COLO668 (cell line): ENCODE data around the gene THSD8.

Experiments
- DNase-seq: peaks from one replicate; lab custom pipeline; 2025; ENCODE audit not compliant: unreplicated experiment; lab: John Stamatoyannopoulos, UW

THSD8 gene

GRCh38 chr19:12801466-12802266 is at the start of gene THSD8, which contains the start of gene PRDX2:
Gene THSD8 (plus strand): TSS chr19:12802069. CDS start chr19:12802072, 3 bp downstream.
Gene PRDX2 (minus strand): TSS chr19:12801800. CDS start chr19:12801261, 539 bp downstream.
- peak; percentile 95 for DNase-seq

- DNase-seq = no peak
Observed at GRCh38 chr19:12754465-12755196, 47.2 kb upstream of the THSD8 start.

- no peak for DNase-seq
Observed at GRCh38 chr19:12756150-12756883, 45.6 kb upstream of the THSD8 start.

- DNase-seq = peak; percentile 79
Observed at GRCh38 chr19:12757544-12758274, 44.2 kb upstream of the THSD8 start.

GRCh38 chr19:12759686-12760085 is 42.2 kb upstream of the THSD8 start:
- DNase-seq = no peak

- DNase-seq = no peak
Observed at GRCh38 chr19:12763100-12763499, 38.8 kb upstream of the THSD8 start.

- no peak for DNase-seq
Observed at GRCh38 chr19:12764698-12765097, 37.2 kb upstream of the THSD8 start.

- peak; percentile 60 for DNase-seq
Observed at GRCh38 chr19:12766051-12766521, 35.8 kb upstream of the THSD8 start.

GRCh38 chr19:12767150-12767549 is 34.7 kb upstream of the THSD8 start:
- DNase-seq = no peak

- DNase-seq = no peak
Observed at GRCh38 chr19:12767666-12768065, 34.2 kb upstream of the THSD8 start.

GRCh38 chr19:12769689-12770088 is 32.2 kb upstream of the THSD8 start:
- DNase-seq = peak; percentile 94

- no peak for DNase-seq
Observed at GRCh38 chr19:12770922-12771321, 30.9 kb upstream of the THSD8 start.

- no peak for DNase-seq
Observed at GRCh38 chr19:12772323-12772722, 29.5 kb upstream of the THSD8 start.

- DNase-seq = no peak
Observed at GRCh38 chr19:12773571-12773970, 28.3 kb upstream of the THSD8 start.

GRCh38 chr19:12774588-12775555 is 27.0 kb upstream of the THSD8 start, which contains the start of gene HOOK2:
Gene HOOK2 (minus strand): TSS chr19:12775552. CDS start chr19:12775449, 103 bp downstream.
- peak; percentile 99 for DNase-seq

GRCh38 chr19:12777217-12778016 is 24.5 kb upstream of the THSD8 start:
- DNase-seq = peak; percentile 87

GRCh38 chr19:12778017-12778904 is 23.6 kb upstream of the THSD8 start:
- peak; percentile 88 for DNase-seq

GRCh38 chr19:12778905-12779161 is 23.0 kb upstream of the THSD8 start:
- DNase-seq = no peak
